H9 (cell line): ENCODE measurements around the gene ARHGAP8. TPM values are rescaled to one million over a fixed set of nuclear protein-coding genes. Genes with fewer than 3 reads are reported as not detected.

Experiments used
- DNase-seq: peaks from one replicate; pipeline ENCODE4 v3.0.0-alpha.2; 2017
- H2AFZ ChIP-seq: one replicate; pipeline ENCODE4 v1.6.1; 2013; ENCODE audit warnings: mild to moderate bottlenecking, low read length, control low read depth, moderate library complexity
- H2AK5ac ChIP-seq: 2 replicates; pipeline ENCODE4 v1.6.1; 2013; ENCODE audit warnings: low read length, control low read depth, mixed read lengths; ENCODE audit not compliant: insufficient read length
- H2BK120ac ChIP-seq: one replicate; pipeline ENCODE4 v1.6.1; 2013; ENCODE audit warnings: low read depth, mild to moderate bottlenecking, low read length, control low read depth, inconsistent platforms; ENCODE audit not compliant: poor library complexity, severe bottlenecking
- H2BK12ac ChIP-seq: 2 replicates; pipeline ENCODE4 v1.6.1; 2013; ENCODE audit warnings: low read length, control low read depth, mixed read lengths, low read depth; ENCODE audit not compliant: insufficient read length
- H2BK15ac ChIP-seq: 2 replicates; pipeline ENCODE4 v1.6.1; 2013; ENCODE audit warnings: low read depth, low read length, control low read depth
- H2BK20ac ChIP-seq: one replicate; pipeline ENCODE4 v1.6.1; 2013; ENCODE audit warnings: low read depth, mild to moderate bottlenecking, low read length, control low read depth, inconsistent platforms; ENCODE audit not compliant: poor library complexity, severe bottlenecking
- H2BK5ac ChIP-seq: 2 replicates; pipeline ENCODE4 v1.6.1; 2013; ENCODE audit warnings: low read length, control low read depth, mixed read lengths; ENCODE audit not compliant: insufficient read length
- H3K14ac ChIP-seq: 2 replicates; pipeline ENCODE4 v1.6.1; 2013; ENCODE audit warnings: low read length, control low read depth; ENCODE audit not compliant: insufficient read depth
- H3K18ac ChIP-seq: 2 replicates; pipeline ENCODE4 v1.6.1; 2013; ENCODE audit warnings: low read depth, mild to moderate bottlenecking, mixed read lengths, low read length, control low read depth; ENCODE audit not compliant: insufficient read length
- H3K23ac ChIP-seq: 2 replicates; pipeline ENCODE4 v1.6.1; 2013; ENCODE audit warnings: low read length, control low read depth, mixed read lengths, low read depth; ENCODE audit not compliant: insufficient read length
- H3K23me2 ChIP-seq: 2 replicates; pipeline ENCODE4 v1.6.1; 2013; ENCODE audit warnings: low read depth, mild to moderate bottlenecking, mixed read lengths, low read length, control low read depth; ENCODE audit not compliant: insufficient read length, poor library complexity, severe bottlenecking
- H3K27ac ChIP-seq: 2 replicates; pipeline ENCODE4 v1.5.1; 2013; ENCODE audit warnings: low read length, control low read depth, mixed read lengths, low read depth; ENCODE audit not compliant: insufficient read length
- H3K27me3 ChIP-seq: 2 replicates; pipeline ENCODE4 v1.6.1; 2013; ENCODE audit warnings: low read length, control low read depth, inconsistent platforms; ENCODE audit not compliant: insufficient read depth
- H3K4ac ChIP-seq: 2 replicates; pipeline ENCODE4 v1.6.1; 2013; ENCODE audit warnings: low read depth, mild to moderate bottlenecking, control low read depth, inconsistent platforms, low read length, moderate library complexity
- H3K4me1 ChIP-seq: 2 replicates; pipeline ENCODE4 v1.6.1; 2013; ENCODE audit warnings: low read length, control low read depth, inconsistent platforms; ENCODE audit not compliant: insufficient read depth
- H3K4me2 ChIP-seq: 2 replicates; pipeline ENCODE4 v1.6.1; 2013; ENCODE audit warnings: low read length, control low read depth, mixed read lengths; ENCODE audit not compliant: insufficient read length, insufficient read depth
- H3K56ac ChIP-seq: 2 replicates; pipeline ENCODE4 v1.6.1; 2013; ENCODE audit warnings: low read depth, mild to moderate bottlenecking, mixed read lengths, low read length, control low read depth; ENCODE audit not compliant: insufficient read length
- H3K79me1 ChIP-seq: 2 replicates; pipeline ENCODE4 v1.6.1; 2013; ENCODE audit warnings: low read depth, mild to moderate bottlenecking, moderate library complexity, low read length, control low read depth, inconsistent platforms; ENCODE audit not compliant: insufficient read depth, poor library complexity, severe bottlenecking
- H3K79me2 ChIP-seq: 2 replicates; pipeline ENCODE4 v1.6.1; 2013; ENCODE audit warnings: low read length, control low read depth, inconsistent platforms; ENCODE audit not compliant: insufficient read depth
- H3K9ac ChIP-seq: 2 replicates; pipeline ENCODE4 v1.6.1; 2013; ENCODE audit warnings: low read length, control low read depth, mixed read lengths; ENCODE audit not compliant: insufficient read length; ENCODE audit errors: extremely low read depth
- H3K9me3 ChIP-seq: one replicate; pipeline ENCODE4 v1.6.1; 2013; ENCODE audit warnings: low read depth, low read length, inconsistent platforms; ENCODE audit not compliant: control insufficient read depth
- H3T11ph ChIP-seq: one replicate; pipeline ENCODE4 v1.6.1; 2013; ENCODE audit warnings: mild to moderate bottlenecking, low read length, control low read depth, inconsistent platforms
- H4K20me1 ChIP-seq: one replicate; pipeline ENCODE4 v1.6.1; 2013; ENCODE audit not compliant: control insufficient read depth, insufficient read length, insufficient read depth
- H4K5ac ChIP-seq: 2 replicates; pipeline ENCODE4 v1.6.1; 2013; ENCODE audit warnings: low read depth, mild to moderate bottlenecking, mixed read lengths, low read length, control low read depth; ENCODE audit not compliant: insufficient read length
- H4K8ac ChIP-seq: replicated peaks from 2 replicates; pipeline ENCODE4 v1.6.1; 2013; ENCODE audit warnings: low read length, control low read depth, mixed read lengths, low read depth; ENCODE audit not compliant: insufficient read length
- H4K91ac ChIP-seq: 2 replicates; pipeline ENCODE4 v1.6.1; 2013; ENCODE audit warnings: low read depth, mild to moderate bottlenecking, moderate library complexity, mixed read lengths, low read length, control low read depth; ENCODE audit not compliant: insufficient read length
- H3K27ac Mint-ChIP-seq, 3 experiments: 2 replicates in 2 of 3; 3 replicates in 1 of 3; pipeline ENCODE4 v1.8.0; 2020 to 2021; ENCODE audit warnings: mixed read lengths in 3 of 3, mild to moderate bottlenecking in 1 of 3, moderate library complexity in 1 of 3
- H3K27me3 Mint-ChIP-seq: 2 replicates; pipeline ENCODE4 v1.8.0; 2021; ENCODE audit warnings: low read depth, mild to moderate bottlenecking, moderate library complexity, mixed read lengths
- H3K36me3 Mint-ChIP-seq, 3 experiments: 2 replicates in 2 of 3; 3 replicates in 1 of 3; pipeline ENCODE4 v1.8.0; 2020 to 2021; ENCODE audit warnings: low read depth in 3 of 3, mixed read lengths in 3 of 3; ENCODE audit not compliant: insufficient read depth in 1 of 3
- H3K4me1 Mint-ChIP-seq, 2 experiments: 2 replicates each; pipeline ENCODE4 v1.8.0; 2020; ENCODE audit warnings: mixed read lengths in 2 of 2
- H3K4me3 Mint-ChIP-seq, 2 experiments: 2 replicates in 1 of 2; 3 replicates in 1 of 2; pipeline ENCODE4 v1.8.0; 2020 to 2021; ENCODE audit warnings: mild to moderate bottlenecking in 2 of 2, mixed read lengths in 2 of 2, moderate library complexity in 1 of 2
- H3K9me3 Mint-ChIP-seq, 2 experiments: 2 replicates in 1 of 2; 3 replicates in 1 of 2; pipeline ENCODE4 v1.8.0; 2020; ENCODE audit warnings: mild to moderate bottlenecking in 2 of 2, mixed read lengths in 2 of 2, moderate library complexity in 1 of 2
- CTCF ChIP-seq: fragments of 200-600 bp; sonication (generic); conservative IDR thresholded peaks from 3 replicates; pipeline ENCODE4 v1.8.0; 2021; ENCODE audit warnings: antibody characterized with exemption, mild to moderate bottlenecking
- WGBS: extraction: QIAGEN DNeasy Blood & Tissue Kit; methylation state at CpG from one replicate; pipeline ENCODE4 v1.1.7; 2013; ENCODE audit warnings: missing lambda C conversion rate, low lambda C conversion rate, mixed read lengths; ENCODE audit not compliant: insufficient read length; ENCODE audit errors: extremely low coverage; 5-methylcytosine and 5-hydroxymethylcytosine counted together
- total RNA-seq: library from RNA; stranded (reverse); gene quantifications from 2 replicates; pipeline ENCODE4 v1.2.1, GENCODE V29; 2021

The ARHGAP8 gene
- total RNA-seq, 1 experiment from 2014 or later, result 35.4 TPM

GRCh38 chr22:44824271-44824670 is 71.9 kb downstream of the ARHGAP8 start:
- H2BK5ac ChIP-seq, result no peak overlapping the region
- H3K9ac ChIP-seq, result no peak overlapping the region
- Mint-ChIP-seq H3K4me1 (peaks cover 14 to 21% of the 10 kb centered on the region in 2 experiments), H3K9me3 (no peaks in the 10 kb centered on the region; a peak in 1 of 5 replicates), H3K4me3 (no peak overlapping the region), H3K27ac (no peak overlapping the region), H3K36me3 (peaks cover 11 to 29% (median 26%) of the 10 kb centered on the region in 3 experiments; a peak in 6 of 7 replicates), H3K27me3 (no peaks in the 10 kb centered on the region)
- no peak overlapping the region for H2BK120ac ChIP-seq
- H4K5ac ChIP-seq, result no peak overlapping the region
- no peak overlapping the region for H4K91ac ChIP-seq
- H2BK15ac ChIP-seq, result no peak overlapping the region
- TF ChIP-seq CTCF, result no peak
- no peaks in the 10 kb centered on the region for H3K23me2 ChIP-seq
- H3K4me1 ChIP-seq, result peaks cover 3% of the 10 kb centered on the region; the same call in 1 of the 2 replicates
- no peaks in the 10 kb centered on the region for H3K9me3 ChIP-seq
- no peak overlapping the region for H3K4me2 ChIP-seq
- H2AFZ ChIP-seq, result no peak overlapping the region
- no peak overlapping the region for H3K18ac ChIP-seq
- H3T11ph ChIP-seq, result no peak overlapping the region
- H4K8ac ChIP-seq, result no peak overlapping the region
- no peak overlapping the region for H3K56ac ChIP-seq
- H2BK12ac ChIP-seq, result no peak overlapping the region
- H3K23ac ChIP-seq, result no peak overlapping the region
- H3K27me3 ChIP-seq, result no peaks in the 10 kb centered on the region
- H2BK20ac ChIP-seq, result no peak overlapping the region
- H3K14ac ChIP-seq, result no peak overlapping the region
- H4K20me1 ChIP-seq, result no peaks in the 10 kb centered on the region
- no peaks in the 10 kb centered on the region for H3K79me2 ChIP-seq
- H2AK5ac ChIP-seq, result no peak overlapping the region
- no peak for DNase-seq
- no peaks in the 10 kb centered on the region for H3K79me1 ChIP-seq
- WGBS, result no CpG with 5 or more reads among the region's 12 CpGs
- H3K27ac ChIP-seq, result no peak overlapping the region
- no peak overlapping the region for H3K4ac ChIP-seq
